Spleen (tissue), 11 donors: ENCODE measurements around the gene PTPRG. TPM values are rescaled to one million over a fixed set of nuclear protein-coding genes. Genes with fewer than 3 reads are reported as not detected.

Experiments used
- DNase-seq: peaks from one replicate; pipeline ENCODE4 v3.0.0-alpha.2; 2020
- H3K27ac ChIP-seq, 8 donors: fragments of 200-600 bp; sonication (generic) in 7 of 8; 1 replicate in 4 of 8; 2 replicates in 4 of 8; pipeline versions ENCODE4 v1.5.0 to v1.8.0; 2016 to 2021; ENCODE audit warnings: inconsistent platforms in 4 of 8, mild to moderate bottlenecking in 4 of 8, moderate library complexity in 1 of 8
- H3K27me3 ChIP-seq, 7 donors: fragments of 200-600 bp; sonication (generic) in 6 of 7; replicated peaks in 1 of 7; 1 replicate in 4 of 7; 2 replicates in 3 of 7; pipeline versions ENCODE4 v1.5.0 to v1.8.0; 2016 to 2021; ENCODE audit warnings: inconsistent platforms in 3 of 7, mild to moderate bottlenecking in 1 of 7
- H3K36me3 ChIP-seq, 6 donors: fragments of 200-600 bp; sonication (generic) in 5 of 6; 1 replicate in 4 of 6; 2 replicates in 2 of 6; pipeline versions ENCODE4 v1.5.0 to v1.8.0; 2016 to 2021; ENCODE audit warnings: inconsistent platforms in 2 of 6
- H3K4me1 ChIP-seq, 6 donors: fragments of 200-600 bp; sonication (generic) in 5 of 6; 1 replicate in 3 of 6; 2 replicates in 3 of 6; pipeline versions ENCODE4 v1.5.0 to v1.8.0; 2016 to 2021; ENCODE audit warnings: inconsistent platforms in 3 of 6
- H3K4me3 ChIP-seq, 8 donors: fragments of 200-600 bp; sonication (generic) in 7 of 8; 1 replicate in 4 of 8; 2 replicates in 4 of 8; pipeline versions ENCODE4 v1.5.0 to v1.8.0; 2016 to 2021; ENCODE audit warnings: inconsistent platforms in 4 of 8, mild to moderate bottlenecking in 4 of 8, moderate library complexity in 2 of 8
- H3K9me3 ChIP-seq, 8 donors: fragments of 200-600 bp; sonication (generic) in 7 of 8; 1 replicate in 4 of 8; 2 replicates in 4 of 8; pipeline versions ENCODE4 v1.5.0 to v1.8.0; 2016 to 2021; ENCODE audit warnings: inconsistent platforms in 4 of 8
- CTCF ChIP-seq, 11 experiments: fragments of 200-600 bp in 7 of 11; fragments of 450-650 bp in 4 of 11; sonication (generic) in 4 of 11; IDR thresholded peaks in 8 of 11; conservative IDR thresholded peaks in 3 of 11; 1 replicate in 7 of 11; 2 replicates in 4 of 11; pipeline versions ENCODE4 v1.4.0 to v1.8.0; 2016 to 2021; ENCODE audit warnings: antibody characterized with exemption in 11 of 11, inconsistent platforms in 4 of 11, mild to moderate bottlenecking in 1 of 11
- POLR2A ChIP-seq, 3 donors: fragments of 450-650 bp; IDR thresholded peaks; one replicate each; pipeline ENCODE4 v1.5.1; 2017; ENCODE audit warnings: antibody characterized with exemption in 3 of 3, mild to moderate bottlenecking in 1 of 3
- POLR2AphosphoS5 ChIP-seq, 3 donors: sonication (generic); formaldehyde crosslinking; IDR thresholded peaks; one replicate each; pipeline ENCODE4 v1.5.1; 2017; ENCODE audit warnings: antibody characterized with exemption in 3 of 3
- WGBS, 5 donors: extraction: QIAGEN DNeasy Blood & Tissue Kit in 3 of 5; methylation state at CpG; one replicate each; pipeline versions ENCODE4 v1.1.5 to v1.1.7; 2013 to 2018; 5-methylcytosine and 5-hydroxymethylcytosine counted together
- intact Hi-C: fragments of 100-400 bp; cut with DNase I; formaldehyde crosslinking; loops from one replicate; pipeline ENCODE4 v1.15.0; 2023; ENCODE audit warnings: low total_unique reads
- polyA plus RNA-seq, 3 donors: library from polyadenylated mRNA; stranded (reverse); fragments of 200-250 nt; gene quantifications; one replicate each; pipeline ENCODE4 v1.2.1, GENCODE V29; 2013
- total RNA-seq, 7 donors: library from RNA; depleted of rRNA in 3 of 7; stranded (reverse); fragments of >200 nt in 3 of 7; fragmentation: NEBNext Ultra II Directional in 4 of 7; extraction: Animal tissue kit (Norgen Biotek cat#: 25700) in 4 of 7; gene quantifications; one replicate each; pipeline versions ENCODE4 v1.1.0 to v1.2.1, GENCODE V29; 2016 to 2021
- donor health status: healthy with polysubstance abuse.
- donor health status: DM: no; HTN: no; CAD: no; lungs with moderate emphysema.
- donor health status: DM: no; HTN: no; CAD: no.
- donor health status: Bipolar disorder and iron deficiency.
- donor health status: healthy.
- donor health status: DM: no; HTN: no; CAD: no.
- donor health status: DM: yes; HTN: yes; CAD: no.

The PTPRG gene
- total and polyA plus RNA-seq, 10 donors: 0.89 to 77.0 (median 34.5) TPM

- intact Hi-C loops: no loop called here
- TF ChIP-seq POLR2A (IDR thresholded peaks at IDR 0.05): no peak
- no peak for TF ChIP-seq CTCF (IDR thresholded peaks at IDR 0.05 in 8 of 11, conservative IDR thresholded peaks at IDR 0.05 in 3 of 11)
- TF ChIP-seq POLR2AphosphoS5 (IDR thresholded peaks at IDR 0.05): no peak
- no peaks in the 10 kb centered on the region for H3K27me3 ChIP-seq
- H3K4me1 ChIP-seq: no peaks in the 10 kb centered on the region
- no peaks in the 10 kb centered on the region for H3K36me3 ChIP-seq
- no peak overlapping the region for H3K4me3 ChIP-seq
- no peak for DNase-seq
- no peak overlapping the region for H3K27ac ChIP-seq
- 83 to 90% (median 86%) methylated on average over 4 of the region's 4 CpGs for WGBS, 5 donors
- peaks cover 0 to 12% (median 6%) of the 10 kb centered on the region in 8 donors for H3K9me3 ChIP-seq
Measured at GRCh38 chr3:62125380-62125779, 564.0 kb downstream of the PTPRG start.

- H3K27me3 ChIP-seq: no peaks in the 10 kb centered on the region
- WGBS, 5 donors: 75 to 87% (median 82%) methylated on average over 3 of the region's 3 CpGs
- no peaks in the 10 kb centered on the region for H3K4me1 ChIP-seq
- H3K9me3 ChIP-seq: peaks cover 0 to 10% (median 6%) of the 10 kb centered on the region in 8 donors
- intact Hi-C loops: no loop called here
- TF ChIP-seq CTCF (IDR thresholded peaks at IDR 0.05 in 8 of 11, conservative IDR thresholded peaks at IDR 0.05 in 3 of 11): no peak
- H3K4me3 ChIP-seq: no peak overlapping the region
- H3K27ac ChIP-seq: no peak overlapping the region
- no peaks in the 10 kb centered on the region for H3K36me3 ChIP-seq
- DNase-seq: no peak
Measured at GRCh38 chr3:62127116-62127515, 565.7 kb downstream of the PTPRG start.

GRCh38 chr3:62128051-62128450 is 566.7 kb downstream of the PTPRG start:
- 61 to 76% (median 67%) methylated on average over 5 of the region's 5 CpGs for WGBS, 5 donors
- Histone ChIP-seq H3K4me3 (no peak overlapping the region), H3K36me3 (no peaks in the 10 kb centered on the region), H3K27ac (no peak overlapping the region), H3K4me1 (no peaks in the 10 kb centered on the region), H3K27me3 (no peaks in the 10 kb centered on the region), H3K9me3 (peaks cover 0 to 2% (median under 1%) of the 10 kb centered on the region in 8 donors)
- DNase-seq: no peak
- intact Hi-C loops: no loop called here
- TF ChIP-seq POLR2A (IDR thresholded peaks at IDR 0.05) (no peak), CTCF (IDR thresholded peaks at IDR 0.05 in 8 of 11, conservative IDR thresholded peaks at IDR 0.05 in 3 of 11) (no peak), POLR2AphosphoS5 (IDR thresholded peaks at IDR 0.05) (no peak)

GRCh38 chr3:62128681-62129080 is 567.3 kb downstream of the PTPRG start:
- Histone ChIP-seq H3K4me1 (peaks cover 0 to 4% (median 0%) of the 10 kb centered on the region in 6 donors), H3K36me3 (no peaks in the 10 kb centered on the region), H3K4me3 (no peak overlapping the region), H3K27me3 (peaks cover 0 to 3% (median 0%) of the 10 kb centered on the region in 7 donors), H3K9me3 (no peaks in the 10 kb centered on the region), H3K27ac (no peak overlapping the region)
- TF ChIP-seq POLR2AphosphoS5 (IDR thresholded peaks at IDR 0.05) (no peak), POLR2A (IDR thresholded peaks at IDR 0.05) (no peak), CTCF (IDR thresholded peaks at IDR 0.05 in 8 of 11, conservative IDR thresholded peaks at IDR 0.05 in 3 of 11) (no peak)
- intact Hi-C loops: no loop called here
- no peak for DNase-seq
